ENCODE results near the gene SPO11. TPM values are rescaled to one million over a fixed set of nuclear protein-coding genes. Genes with fewer than 3 reads are reported as not detected.

Gene SPO11
- total and polyA plus RNA-seq, 7 donors = not detected

GRCh38 chr20:57388953-57389694 lies 59.5 kb downstream of the SPO11 start:
- H3K36me3 ChIP-seq (ENCODE audit: insufficient read depth in 1 of 2, low read depth in 1 of 2) = peaks cover 0 to 21% of the 10 kb centered on the region in 2 donors
- DNase-seq (peak; percentile 82 to 88), ATAC-seq (peak; percentile 58 to 70 (median 66))
- intact Hi-C loops (cut with DNase I) = loop anchor here in 1 of 2 donors (5.0 kb wide), 1 partner anchor 88 kb away; no protein-coding TSS in a partner anchor
- no peaks in the 10 kb centered on the region for H3K9me3 ChIP-seq
- H3K27me3 ChIP-seq (ENCODE audit: insufficient read depth in 3 of 3, low read length in 2 of 3) = no peaks in the 10 kb centered on the region
- WGBS, 3 donors = 4 to 9% (median 6%) methylated on average over 42 to 57 of the region's 57 CpGs
- H3K27ac ChIP-seq = peak overlapping the region; percentile 86
- H3K4me3 ChIP-seq = peak overlapping the region; percentile 67
- TF ChIP-seq CTCF (IDR thresholded peaks at IDR 0.05) = peak; percentile 9
- H3K4me1 ChIP-seq = peaks cover 27% of the 10 kb centered on the region

- peak in 1 of 2 donors; percentile 63 for DNase-seq
- peak overlapping the region; percentile 67 for H3K4me3 ChIP-seq
- no peaks in the 10 kb centered on the region for H3K27me3 ChIP-seq (ENCODE audit: insufficient read depth in 3 of 3, low read length in 2 of 3)
These were observed 60.3 kb downstream of the SPO11 start for GRCh38 chr20:57389695-57390603.

GRCh38 chr20:57390604-57391438 lies 61.2 kb downstream of the SPO11 start, which contains the start of gene RBM38:
Gene RBM38, plus strand, starts transcription at chr20:57391396. Its CDS starts 186 bp downstream, at chr20:57391582.
- peak; percentile 63 to 75 (median 66) for ATAC-seq
- peaks cover 34% of the 10 kb centered on the region for H3K4me1 ChIP-seq
- 24 to 41% (median 40%) methylated on average over 45 to 78 of the region's 78 CpGs for WGBS, 3 donors
- TF ChIP-seq CTCF (IDR thresholded peaks at IDR 0.05) = no peak
- H3K9me3 ChIP-seq = no peaks in the 10 kb centered on the region
- peak; percentile 77 to 86 for DNase-seq
- H3K4me3 ChIP-seq = peak within 1 kb of the TSS; percentile 77
- peaks cover 0 to 23% of the 10 kb centered on the region in 2 donors for H3K36me3 ChIP-seq (ENCODE audit: insufficient read depth in 1 of 2, low read depth in 1 of 2)
- H3K27ac ChIP-seq = peak within 1 kb of the TSS; percentile 92
- no peaks in the 10 kb centered on the region for H3K27me3 ChIP-seq (ENCODE audit: insufficient read depth in 3 of 3, low read length in 2 of 3)
- intact Hi-C loops (cut with DNase I) = no loop called here

More at GRCh38 chr20:57389695-57390603, 60.3 kb downstream of the SPO11 start:
- Histone ChIP-seq H3K4me1 (peaks cover 30% of the 10 kb centered on the region), H3K9me3 (no peaks in the 10 kb centered on the region), H3K36me3 (ENCODE audit: insufficient read depth in 1 of 2, low read depth in 1 of 2) (peaks cover 0 to 23% of the 10 kb centered on the region in 2 donors), H3K27ac (peak overlapping the region; percentile 86)
- no peak for TF ChIP-seq CTCF (IDR thresholded peaks at IDR 0.05)
- 55 to 63% (median 59%) methylated on average over 45 to 52 of the region's 52 CpGs for WGBS, 3 donors
- no peak for ATAC-seq
- intact Hi-C loops (cut with DNase I) = loop anchor here in 1 of 2 donors (5.0 kb wide), 1 partner anchor 87 kb away; no protein-coding TSS in a partner anchor

Data from psoas muscle (tissue), 8 donors.